Measurements from ENCODE around the gene JMJD7. TPM values are rescaled to one million over a fixed set of nuclear protein-coding genes. Genes with fewer than 3 reads are reported as not detected.

JMJD7 gene
- total and polyA plus RNA-seq, 2 donors, result 7.2 to 15.6 TPM

- H3K27me3 ChIP-seq (ENCODE audit: control insufficient read depth in 2 of 2, insufficient read depth in 1 of 2, low read length in 1 of 2), result no peaks in the 10 kb centered on the region
- DNase-seq (ENCODE audit: low read depth in 6 of 9, low spot score in 9 of 9), result no peak
- 94% methylated on average over 10 of the region's 10 CpGs for WGBS
- H3K27ac ChIP-seq (ENCODE audit: low read depth in 1 of 2, low read length in 1 of 2), result no peak overlapping the region
- no peak overlapping the region for H3K4me3 ChIP-seq (ENCODE audit: low read length in 2 of 2)
- H3K36me3 ChIP-seq (ENCODE audit: control insufficient read depth in 2 of 2, insufficient read depth in 2 of 2, low read length in 1 of 2), result no peaks in the 10 kb centered on the region
- H3K4me1 ChIP-seq (ENCODE audit: control insufficient read depth in 2 of 2, insufficient read depth in 2 of 2, low read length in 2 of 2), result peaks cover 6 to 49% of the 10 kb centered on the region in 2 donors
- no peaks in the 10 kb centered on the region for H3K9me3 ChIP-seq (ENCODE audit: control insufficient read depth in 2 of 2, insufficient read depth in 1 of 2, low read length in 1 of 2)
These were observed 21.4 kb upstream of the JMJD7 start for GRCh38 chr15:41806291-41807181.

- H3K36me3 ChIP-seq (ENCODE audit: control insufficient read depth in 2 of 2, insufficient read depth in 2 of 2, low read length in 1 of 2), result peaks cover 16 to 21% of the 10 kb centered on the region in 2 donors
- H3K27ac ChIP-seq (ENCODE audit: low read depth in 1 of 2, low read length in 1 of 2), result no peak overlapping the region
- no peaks in the 10 kb centered on the region for H3K9me3 ChIP-seq (ENCODE audit: control insufficient read depth in 2 of 2, insufficient read depth in 1 of 2, low read length in 1 of 2)
- no peak overlapping the region for H3K4me3 ChIP-seq (ENCODE audit: low read length in 2 of 2)
- 90% methylated on average over 2 of the region's 2 CpGs for WGBS
- no peak for DNase-seq (ENCODE audit: low read depth in 6 of 9, low spot score in 9 of 9)
- H3K27me3 ChIP-seq (ENCODE audit: control insufficient read depth in 2 of 2, insufficient read depth in 1 of 2, low read length in 1 of 2), result no peaks in the 10 kb centered on the region
- H3K4me1 ChIP-seq (ENCODE audit: control insufficient read depth in 2 of 2, insufficient read depth in 2 of 2, low read length in 2 of 2), result peaks cover 6 to 51% of the 10 kb centered on the region in 2 donors
These were observed 18.8 kb upstream of the JMJD7 start for GRCh38 chr15:41809121-41809520.

GRCh38 chr15:41809526-41810220 is 18.2 kb upstream of the JMJD7 start:
- no peak overlapping the region for H3K27ac ChIP-seq (ENCODE audit: low read depth in 1 of 2, low read length in 1 of 2)
- no peaks in the 10 kb centered on the region for H3K27me3 ChIP-seq (ENCODE audit: control insufficient read depth in 2 of 2, insufficient read depth in 1 of 2, low read length in 1 of 2)
- H3K9me3 ChIP-seq (ENCODE audit: control insufficient read depth in 2 of 2, insufficient read depth in 1 of 2, low read length in 1 of 2), result no peaks in the 10 kb centered on the region
- peaks cover 3 to 45% of the 10 kb centered on the region in 2 donors for H3K4me1 ChIP-seq (ENCODE audit: control insufficient read depth in 2 of 2, insufficient read depth in 2 of 2, low read length in 2 of 2)
- whole genome bisulfite sequencing, result 49% methylated on average over 12 of the region's 12 CpGs
- H3K36me3 ChIP-seq (ENCODE audit: control insufficient read depth in 2 of 2, insufficient read depth in 2 of 2, low read length in 1 of 2), result peaks cover 20 to 26% of the 10 kb centered on the region in 2 donors
- DNase-seq (ENCODE audit: low read depth in 6 of 9, low spot score in 9 of 9), result peak in 2 of 9 donors; percentile 42 to 61
- no peak overlapping the region for H3K4me3 ChIP-seq (ENCODE audit: low read length in 2 of 2)

- H3K36me3 ChIP-seq (ENCODE audit: control insufficient read depth in 2 of 2, insufficient read depth in 2 of 2, low read length in 1 of 2), result peaks cover 25 to 27% of the 10 kb centered on the region in 2 donors
These were observed 17.1 kb upstream of the JMJD7 start for GRCh38 chr15:41810651-41811431.

GRCh38 chr15:41811432-41812195 is 16.3 kb upstream of the JMJD7 start:
- WGBS, result 52% methylated on average over 18 of the region's 18 CpGs
- Histone ChIP-seq H3K4me1 (ENCODE audit: control insufficient read depth in 2 of 2, insufficient read depth in 2 of 2, low read length in 2 of 2) (peaks cover 0 to 27% of the 10 kb centered on the region in 2 donors), H3K4me3 (ENCODE audit: low read length in 2 of 2) (no peak overlapping the region), H3K27me3 (ENCODE audit: control insufficient read depth in 2 of 2, insufficient read depth in 1 of 2, low read length in 1 of 2) (no peaks in the 10 kb centered on the region), H3K36me3 (ENCODE audit: control insufficient read depth in 2 of 2, insufficient read depth in 2 of 2, low read length in 1 of 2) (peaks cover 29 to 30% of the 10 kb centered on the region in 2 donors), H3K9me3 (ENCODE audit: control insufficient read depth in 2 of 2, insufficient read depth in 1 of 2, low read length in 1 of 2) (no peaks in the 10 kb centered on the region), H3K27ac (ENCODE audit: low read depth in 1 of 2, low read length in 1 of 2) (no peak overlapping the region)
- DNase-seq (ENCODE audit: low read depth in 6 of 9, low spot score in 9 of 9), result peak in 7 of 9 donors; percentile 55 to 82 (median 65)

More at GRCh38 chr15:41810651-41811431, 17.1 kb upstream of the JMJD7 start:
- Histone ChIP-seq H3K4me1 (ENCODE audit: control insufficient read depth in 2 of 2, insufficient read depth in 2 of 2, low read length in 2 of 2) (peaks cover 0 to 34% of the 10 kb centered on the region in 2 donors), H3K27ac (ENCODE audit: low read depth in 1 of 2, low read length in 1 of 2) (no peak overlapping the region), H3K9me3 (ENCODE audit: control insufficient read depth in 2 of 2, insufficient read depth in 1 of 2, low read length in 1 of 2) (no peaks in the 10 kb centered on the region), H3K27me3 (ENCODE audit: control insufficient read depth in 2 of 2, insufficient read depth in 1 of 2, low read length in 1 of 2) (no peaks in the 10 kb centered on the region), H3K4me3 (ENCODE audit: low read length in 2 of 2) (no peak overlapping the region)
- 87% methylated on average over 5 of the region's 5 CpGs for WGBS
- no peak for DNase-seq (ENCODE audit: low read depth in 6 of 9, low spot score in 9 of 9)

GRCh38 chr15:41812820-41813375 is 15.0 kb upstream of the JMJD7 start:
- no peaks in the 10 kb centered on the region for H3K9me3 ChIP-seq (ENCODE audit: control insufficient read depth in 2 of 2, insufficient read depth in 1 of 2, low read length in 1 of 2)
- no peak overlapping the region for H3K4me3 ChIP-seq (ENCODE audit: low read length in 2 of 2)
- peaks cover 42 to 43% of the 10 kb centered on the region in 2 donors for H3K36me3 ChIP-seq (ENCODE audit: control insufficient read depth in 2 of 2, insufficient read depth in 2 of 2, low read length in 1 of 2)
- 98% methylated on average over 11 of the region's 11 CpGs for WGBS
- peaks cover 0 to 26% of the 10 kb centered on the region in 2 donors for H3K4me1 ChIP-seq (ENCODE audit: control insufficient read depth in 2 of 2, insufficient read depth in 2 of 2, low read length in 2 of 2)
- no peak overlapping the region for H3K27ac ChIP-seq (ENCODE audit: low read depth in 1 of 2, low read length in 1 of 2)
- DNase-seq (ENCODE audit: low read depth in 6 of 9, low spot score in 9 of 9), result no peak
- H3K27me3 ChIP-seq (ENCODE audit: control insufficient read depth in 2 of 2, insufficient read depth in 1 of 2, low read length in 1 of 2), result no peaks in the 10 kb centered on the region

GRCh38 chr15:41813426-41813825 is 14.5 kb upstream of the JMJD7 start:
- WGBS, result 98% methylated on average over 8 of the region's 8 CpGs
- H3K4me3 ChIP-seq (ENCODE audit: low read length in 2 of 2), result no peak overlapping the region
- H3K9me3 ChIP-seq (ENCODE audit: control insufficient read depth in 2 of 2, insufficient read depth in 1 of 2, low read length in 1 of 2), result no peaks in the 10 kb centered on the region
- DNase-seq (ENCODE audit: low read depth in 6 of 9, low spot score in 9 of 9), result no peak
- peaks cover 47 to 48% of the 10 kb centered on the region in 2 donors for H3K36me3 ChIP-seq (ENCODE audit: control insufficient read depth in 2 of 2, insufficient read depth in 2 of 2, low read length in 1 of 2)
- peaks cover 0 to 26% of the 10 kb centered on the region in 2 donors for H3K4me1 ChIP-seq (ENCODE audit: control insufficient read depth in 2 of 2, insufficient read depth in 2 of 2, low read length in 2 of 2)
- H3K27me3 ChIP-seq (ENCODE audit: control insufficient read depth in 2 of 2, insufficient read depth in 1 of 2, low read length in 1 of 2), result no peaks in the 10 kb centered on the region
- no peak overlapping the region for H3K27ac ChIP-seq (ENCODE audit: low read depth in 1 of 2, low read length in 1 of 2)

GRCh38 chr15:41814534-41814933 is 13.4 kb upstream of the JMJD7 start:
- Histone ChIP-seq H3K27ac (ENCODE audit: low read depth in 1 of 2, low read length in 1 of 2) (no peak overlapping the region), H3K9me3 (ENCODE audit: control insufficient read depth in 2 of 2, insufficient read depth in 1 of 2, low read length in 1 of 2) (no peaks in the 10 kb centered on the region), H3K36me3 (ENCODE audit: control insufficient read depth in 2 of 2, insufficient read depth in 2 of 2, low read length in 1 of 2) (peaks cover 52 to 58% of the 10 kb centered on the region in 2 donors), H3K4me1 (ENCODE audit: control insufficient read depth in 2 of 2, insufficient read depth in 2 of 2, low read length in 2 of 2) (peaks cover 0 to 22% of the 10 kb centered on the region in 2 donors), H3K27me3 (ENCODE audit: control insufficient read depth in 2 of 2, insufficient read depth in 1 of 2, low read length in 1 of 2) (no peaks in the 10 kb centered on the region), H3K4me3 (ENCODE audit: low read length in 2 of 2) (no peak overlapping the region)
- DNase-seq (ENCODE audit: low read depth in 6 of 9, low spot score in 9 of 9), result no peak
- WGBS, result 98% methylated on average over 5 of the region's 5 CpGs

All from thymus (tissue), 11 donors.